Measurements from ENCODE around the gene TLL2.

DNA sequence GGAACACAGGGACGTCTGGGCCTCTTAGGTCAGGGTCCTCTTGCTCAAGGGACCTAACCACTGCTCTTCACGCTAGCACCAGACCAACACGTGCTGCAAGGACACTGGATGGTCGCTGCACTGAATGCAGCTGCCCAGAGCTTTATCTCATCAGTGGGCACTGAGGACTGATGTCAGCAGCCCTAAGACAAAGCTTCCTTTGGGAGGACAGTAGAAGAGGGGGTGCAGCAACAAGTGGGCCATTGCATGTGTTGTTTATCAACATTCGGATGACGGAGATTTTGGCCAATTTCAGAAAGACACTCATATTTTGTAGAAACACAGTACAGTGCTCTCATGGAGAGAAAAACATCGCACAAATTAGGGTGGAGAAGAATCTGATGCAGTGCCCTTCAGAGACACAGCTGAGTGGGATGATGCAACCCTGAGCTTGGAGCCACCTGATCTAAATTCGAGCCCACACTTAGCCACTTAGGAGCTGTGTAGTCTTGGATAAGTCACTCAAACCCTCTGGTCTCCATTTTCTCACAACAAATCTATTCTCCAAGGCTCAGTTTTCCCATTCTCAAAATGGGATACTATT, 156.6 kb downstream of the TLL2 start:
- no peak for TF ChIP-seq POLR2A (IDR thresholded peaks at IDR 0.05; ENCODE audit: low read depth, low read length)
- no peak for TF ChIP-seq POLR2AphosphoS5 (IDR thresholded peaks at IDR 0.05; ENCODE audit: low read depth, low read length)
- TF ChIP-seq TAF1 (IDR thresholded peaks at IDR 0.05; ENCODE audit: borderline replicate concordance, low read depth, low read length) = no peak

Measured in GM12892 (cell line).